ENCODE data around the gene PELI1.

- TF ChIP-seq TAF1 (IDR thresholded peaks at IDR 0.05; ENCODE audit: borderline replicate concordance, insufficient read depth, low read length) (no peak), REST (IDR thresholded peaks at IDR 0.05; ENCODE audit: insufficient read depth in 1 of 2, low read depth in 2 of 2, low read length in 2 of 2) (no peak)
Measured at GRCh38 chr2:64086347-64087082, 57.7 kb downstream of the PELI1 start.

Data from PFSK-1 (cell line).